Body of pancreas (tissue), 4 donors: ENCODE data around the gene CSNK1G1.
"Not testable (repeated sequence)": the region's sequence is repeated elsewhere in the genome, so short reads cannot be mapped to it uniquely, and the experiment has no call there.

Experiments used
- POLR2A ChIP-seq, 3 donors: fragments of 450-650 bp; IDR thresholded peaks; one replicate each; pipeline ENCODE4 v1.6.1; 2016; ENCODE audit warnings: antibody characterized with exemption in 3 of 3, mild to moderate bottlenecking in 2 of 3
- TF ChIP-seq, protein P1 (sequence below), 7 experiments: fragments of 450-650 bp in 4 of 7; fragments of 200-600 bp in 3 of 7; sonication (generic) in 3 of 7; IDR thresholded peaks; one replicate each; pipeline ENCODE4 v1.5.1; 2016 to 2019; ENCODE audit warnings: antibody characterized with exemption in 7 of 7

DNA sequence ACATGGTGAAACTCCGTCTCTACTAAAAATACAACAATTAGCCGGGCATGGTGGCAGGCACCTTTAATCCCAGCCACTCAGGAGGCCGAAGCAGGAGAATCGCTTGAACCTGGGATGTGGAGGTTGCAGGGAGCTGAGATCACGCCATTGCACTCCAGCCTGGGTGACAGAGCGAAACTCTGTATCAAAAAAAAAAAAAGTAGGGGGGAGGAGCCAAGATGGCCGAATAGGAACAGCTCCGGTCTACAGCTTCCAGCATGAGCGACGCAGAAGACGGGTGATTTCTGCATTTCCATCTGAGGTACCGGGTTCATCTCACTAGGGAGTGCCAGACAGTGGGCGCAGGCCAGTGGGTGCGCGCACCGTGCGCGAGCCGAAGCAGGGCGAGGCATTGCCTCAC, 29.5 kb downstream of the CSNK1G1 start:
- TF ChIP-seq, protein P1, sequence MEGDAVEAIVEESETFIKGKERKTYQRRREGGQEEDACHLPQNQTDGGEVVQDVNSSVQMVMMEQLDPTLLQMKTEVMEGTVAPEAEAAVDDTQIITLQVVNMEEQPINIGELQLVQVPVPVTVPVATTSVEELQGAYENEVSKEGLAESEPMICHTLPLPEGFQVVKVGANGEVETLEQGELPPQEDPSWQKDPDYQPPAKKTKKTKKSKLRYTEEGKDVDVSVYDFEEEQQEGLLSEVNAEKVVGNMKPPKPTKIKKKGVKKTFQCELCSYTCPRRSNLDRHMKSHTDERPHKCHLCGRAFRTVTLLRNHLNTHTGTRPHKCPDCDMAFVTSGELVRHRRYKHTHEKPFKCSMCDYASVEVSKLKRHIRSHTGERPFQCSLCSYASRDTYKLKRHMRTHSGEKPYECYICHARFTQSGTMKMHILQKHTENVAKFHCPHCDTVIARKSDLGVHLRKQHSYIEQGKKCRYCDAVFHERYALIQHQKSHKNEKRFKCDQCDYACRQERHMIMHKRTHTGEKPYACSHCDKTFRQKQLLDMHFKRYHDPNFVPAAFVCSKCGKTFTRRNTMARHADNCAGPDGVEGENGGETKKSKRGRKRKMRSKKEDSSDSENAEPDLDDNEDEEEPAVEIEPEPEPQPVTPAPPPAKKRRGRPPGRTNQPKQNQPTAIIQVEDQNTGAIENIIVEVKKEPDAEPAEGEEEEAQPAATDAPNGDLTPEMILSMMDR (IDR thresholded peaks at IDR 0.05), result not testable (repeated sequence)
- TF ChIP-seq POLR2A (IDR thresholded peaks at IDR 0.05), result not testable (repeated sequence)
